Renal pelvis (tissue), 4 donors: Measurements from ENCODE around the gene ACSF3. TPM values are rescaled to one million over a fixed set of nuclear protein-coding genes. Genes with fewer than 3 reads are reported as not detected.
"Not testable (repeated sequence)": the region's sequence is repeated elsewhere in the genome, so short reads cannot be mapped to it uniquely, and the experiment has no call there.

Source experiments
- DNase-seq: peaks from one replicate; pipeline ENCODE4 v3.0.0-alpha.2; 2013
- polyA plus RNA-seq, 3 donors: library from polyadenylated mRNA; unstranded; fragments of 120-200 nt; gene quantifications; one replicate each; pipeline ENCODE4 v1.2.1, GENCODE V29; 2013; ENCODE audit not compliant: insufficient read length in 3 of 3

Gene ACSF3
- polyA plus RNA-seq, 3 donors: 28.5 to 43.3 (median 37.1) TPM

GRCh38 chr16:89069920-89070319 is 23.7 kb upstream of the ACSF3 start:
- DNase-seq: no peak

- DNase-seq: no peak
Measured at GRCh38 chr16:89070590-89070989, 23.1 kb upstream of the ACSF3 start.

- DNase-seq: peak; percentile 73
Measured at GRCh38 chr16:89071686-89072547, 21.7 kb upstream of the ACSF3 start.

GRCh38 chr16:89072548-89073130 is 21.0 kb upstream of the ACSF3 start:
- DNase-seq: no peak

GRCh38 chr16:89073346-89074071 is 20.1 kb upstream of the ACSF3 start:
- no peak for DNase-seq

GRCh38 chr16:89074072-89074674 is 19.5 kb upstream of the ACSF3 start:
- DNase-seq: not testable (repeated sequence)

- no peak for DNase-seq
Measured at GRCh38 chr16:89074803-89075688, 18.6 kb upstream of the ACSF3 start.

GRCh38 chr16:89076159-89076558 is 17.5 kb upstream of the ACSF3 start:
- no peak for DNase-seq

- DNase-seq: no peak
Measured at GRCh38 chr16:89077076-89077475, 16.6 kb upstream of the ACSF3 start.

- DNase-seq: no peak
Measured at GRCh38 chr16:89078172-89078571, 15.5 kb upstream of the ACSF3 start.

- no peak for DNase-seq
Measured at GRCh38 chr16:89079434-89079980, 14.1 kb upstream of the ACSF3 start.

GRCh38 chr16:89080196-89080853 is 13.3 kb upstream of the ACSF3 start:
- DNase-seq: no peak

- no peak for DNase-seq
Measured at GRCh38 chr16:89081556-89081955, 12.1 kb upstream of the ACSF3 start.

- no peak for DNase-seq
Measured at GRCh38 chr16:89084411-89084810, 9.2 kb upstream of the ACSF3 start.

- no peak for DNase-seq
Measured at GRCh38 chr16:89084814-89085612, 8.6 kb upstream of the ACSF3 start.

GRCh38 chr16:89085755-89086154 is 7.9 kb upstream of the ACSF3 start:
- DNase-seq: no peak

GRCh38 chr16:89087922-89088497 is 5.6 kb upstream of the ACSF3 start:
- DNase-seq: no peak

GRCh38 chr16:89089120-89089519 is 4.5 kb upstream of the ACSF3 start:
- no peak for DNase-seq

GRCh38 chr16:89090182-89090630 is 3.4 kb upstream of the ACSF3 start:
- DNase-seq: no peak
